ENCODE data around the gene MARCHF4. TPM values are rescaled to one million over a fixed set of nuclear protein-coding genes. Genes with fewer than 3 reads are reported as not detected.
A peak's percentile ranks its signal among the peaks of the same experiment; 100 is the strongest.

MARCHF4 gene
- total and polyA plus RNA-seq, 2 donors (not counting 1 experiment from before 2014, with no cell fraction given) = 1.3 to 3.6 TPM

GRCh38 chr2:216405588-216405987 is 33.3 kb upstream of the MARCHF4 start:
- TF ChIP-seq CTCF (conservative IDR thresholded peaks at IDR 0.05 in 1 of 2, IDR thresholded peaks at IDR 0.05 in 1 of 2; ENCODE audit: low read depth in 1 of 2, low read length in 2 of 2) = no peak
- TF ChIP-seq EZH2 (IDR thresholded peaks at IDR 0.05; ENCODE audit: low read length, missing control alignments) = no peak
- no peak overlapping the region for H3K9ac ChIP-seq (ENCODE audit: insufficient read depth, low read length)
- H3K4me3 ChIP-seq (replicated peaks in 1 of 4; ENCODE audit: control extremely low read depth in 1 of 4, insufficient read depth in 1 of 4, low read depth in 3 of 4, low read length in 4 of 4) = no peak overlapping the region
- H3K36me3 ChIP-seq (ENCODE audit: control insufficient read depth, insufficient read depth, low read length) = no peaks in the 10 kb centered on the region
- no peaks in the 10 kb centered on the region for H3K27me3 ChIP-seq (ENCODE audit: control insufficient read depth, insufficient read depth, low read length)
- DNase-seq (ENCODE audit: low read depth in 2 of 2) = no peak
- H3K27ac ChIP-seq (ENCODE audit: insufficient read depth, low read length) = no peak overlapping the region
- H3K9me3 ChIP-seq (ENCODE audit: control insufficient read depth, insufficient read depth, low read depth, low read length) = no peaks in the 10 kb centered on the region
- no peak overlapping the region for H2AFZ ChIP-seq (ENCODE audit: low read length)
- no peaks in the 10 kb centered on the region for H3K4me1 ChIP-seq (ENCODE audit: control insufficient read depth, extremely low read depth, insufficient read depth, low read length)
- no peaks in the 10 kb centered on the region for H4K20me1 ChIP-seq (ENCODE audit: control insufficient read depth, extremely low read depth, insufficient read depth, low read length)
- no peak overlapping the region for H3K4me2 ChIP-seq (ENCODE audit: extremely low read depth, insufficient read depth, low read length)
- H3K79me2 ChIP-seq (ENCODE audit: control insufficient read depth, insufficient read depth, low read length) = no peaks in the 10 kb centered on the region

GRCh38 chr2:216404010-216404618 is 31.8 kb upstream of the MARCHF4 start:
- no peaks in the 10 kb centered on the region for H3K27me3 ChIP-seq (ENCODE audit: control insufficient read depth, insufficient read depth, low read length)
- H3K4me1 ChIP-seq (ENCODE audit: control insufficient read depth, extremely low read depth, insufficient read depth, low read length) = no peaks in the 10 kb centered on the region
- H2AFZ ChIP-seq (ENCODE audit: low read length) = no peak overlapping the region
- no peaks in the 10 kb centered on the region for H3K79me2 ChIP-seq (ENCODE audit: control insufficient read depth, insufficient read depth, low read length)
- no peak overlapping the region for H3K27ac ChIP-seq (ENCODE audit: insufficient read depth, low read length)
- no peak overlapping the region for H3K9ac ChIP-seq (ENCODE audit: insufficient read depth, low read length)
- no peaks in the 10 kb centered on the region for H4K20me1 ChIP-seq (ENCODE audit: control insufficient read depth, extremely low read depth, insufficient read depth, low read length)
- TF ChIP-seq EZH2 (IDR thresholded peaks at IDR 0.05; ENCODE audit: low read length, missing control alignments) (no peak), CTCF (conservative IDR thresholded peaks at IDR 0.05 in 1 of 2, IDR thresholded peaks at IDR 0.05 in 1 of 2; ENCODE audit: low read depth in 1 of 2, low read length in 2 of 2) (peak; percentile 84 to 88)
- H3K4me2 ChIP-seq (ENCODE audit: extremely low read depth, insufficient read depth, low read length) = no peak overlapping the region
- no peak overlapping the region for H3K4me3 ChIP-seq (replicated peaks in 1 of 4; ENCODE audit: control extremely low read depth in 1 of 4, insufficient read depth in 1 of 4, low read depth in 3 of 4, low read length in 4 of 4)
- H3K36me3 ChIP-seq (ENCODE audit: control insufficient read depth, insufficient read depth, low read length) = no peaks in the 10 kb centered on the region
- H3K9me3 ChIP-seq (ENCODE audit: control insufficient read depth, insufficient read depth, low read depth, low read length) = no peaks in the 10 kb centered on the region
- peak in 1 of 2 donors; percentile 50 for DNase-seq (ENCODE audit: low read depth in 2 of 2)

- H3K27ac ChIP-seq (ENCODE audit: insufficient read depth, low read length) = no peak overlapping the region
These were observed 30.5 kb upstream of the MARCHF4 start for GRCh38 chr2:216402751-216403150.

More at GRCh38 chr2:216402751-216403150, 30.5 kb upstream of the MARCHF4 start:
- H3K9ac ChIP-seq (ENCODE audit: insufficient read depth, low read length) = no peak overlapping the region
- no peaks in the 10 kb centered on the region for H4K20me1 ChIP-seq (ENCODE audit: control insufficient read depth, extremely low read depth, insufficient read depth, low read length)
- no peaks in the 10 kb centered on the region for H3K27me3 ChIP-seq (ENCODE audit: control insufficient read depth, insufficient read depth, low read length)
- H3K79me2 ChIP-seq (ENCODE audit: control insufficient read depth, insufficient read depth, low read length) = no peaks in the 10 kb centered on the region
- H3K36me3 ChIP-seq (ENCODE audit: control insufficient read depth, insufficient read depth, low read length) = no peaks in the 10 kb centered on the region
- no peak overlapping the region for H2AFZ ChIP-seq (ENCODE audit: low read length)
- no peaks in the 10 kb centered on the region for H3K9me3 ChIP-seq (ENCODE audit: control insufficient read depth, insufficient read depth, low read depth, low read length)
- DNase-seq (ENCODE audit: low read depth in 2 of 2) = no peak
- H3K4me2 ChIP-seq (ENCODE audit: extremely low read depth, insufficient read depth, low read length) = no peak overlapping the region
- H3K4me1 ChIP-seq (ENCODE audit: control insufficient read depth, extremely low read depth, insufficient read depth, low read length) = no peaks in the 10 kb centered on the region
- TF ChIP-seq CTCF (conservative IDR thresholded peaks at IDR 0.05 in 1 of 2, IDR thresholded peaks at IDR 0.05 in 1 of 2; ENCODE audit: low read depth in 1 of 2, low read length in 2 of 2) = no peak
- no peak for TF ChIP-seq EZH2 (IDR thresholded peaks at IDR 0.05; ENCODE audit: low read length, missing control alignments)
- H3K4me3 ChIP-seq (replicated peaks in 1 of 4; ENCODE audit: control extremely low read depth in 1 of 4, insufficient read depth in 1 of 4, low read depth in 3 of 4, low read length in 4 of 4) = no peak overlapping the region
